GM03348 (cell line): ENCODE results near the gene WDFY3.
"Not testable (repeated sequence)": the region's sequence is repeated elsewhere in the genome, so short reads cannot be mapped to it uniquely, and the experiment has no call there.

ENCODE experiments used
- DNase-seq: peaks from one replicate; pipeline ENCODE4 v3.0.0; 2012; ENCODE audit warnings: low spot score

Gene WDFY3

GRCh38 chr4:84710548-84710947 lies 255.9 kb downstream of the WDFY3 start:
- DNase-seq = no peak

DNA sequence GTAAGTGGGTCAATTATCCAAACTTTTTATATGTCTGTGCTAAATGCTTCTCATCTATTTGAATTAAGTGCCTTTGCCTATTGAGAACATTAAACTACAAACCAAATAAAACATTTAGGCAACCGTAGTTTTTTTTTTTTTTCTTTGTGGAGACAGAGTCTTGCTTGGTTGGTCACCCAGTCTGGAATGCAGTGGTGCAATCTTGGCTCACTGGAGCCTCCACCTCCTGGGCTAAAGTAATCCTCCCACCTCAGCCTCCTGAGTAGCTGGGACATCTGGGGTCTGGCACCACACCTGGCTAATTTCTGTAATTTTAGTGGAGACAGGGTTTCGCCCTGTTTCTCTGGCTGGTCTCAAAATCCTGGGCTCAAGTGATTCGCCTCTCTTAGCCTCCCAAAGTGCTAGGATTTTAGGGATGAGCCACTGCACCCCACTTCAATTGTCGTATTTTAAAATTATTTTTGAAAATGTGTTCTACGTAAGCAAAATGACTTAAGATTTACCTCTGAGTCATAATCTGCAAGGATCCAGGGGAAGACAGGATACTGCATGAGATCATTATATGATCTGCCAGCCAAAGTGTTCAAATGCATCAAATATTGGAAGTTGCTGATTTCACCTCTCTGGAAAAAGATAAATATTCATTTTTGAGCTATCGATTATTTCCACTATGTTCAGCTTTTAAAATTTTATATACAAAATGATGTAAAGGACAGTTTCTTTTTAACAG lies 257.9 kb downstream of the WDFY3 start:
- no peak for DNase-seq

DNA sequence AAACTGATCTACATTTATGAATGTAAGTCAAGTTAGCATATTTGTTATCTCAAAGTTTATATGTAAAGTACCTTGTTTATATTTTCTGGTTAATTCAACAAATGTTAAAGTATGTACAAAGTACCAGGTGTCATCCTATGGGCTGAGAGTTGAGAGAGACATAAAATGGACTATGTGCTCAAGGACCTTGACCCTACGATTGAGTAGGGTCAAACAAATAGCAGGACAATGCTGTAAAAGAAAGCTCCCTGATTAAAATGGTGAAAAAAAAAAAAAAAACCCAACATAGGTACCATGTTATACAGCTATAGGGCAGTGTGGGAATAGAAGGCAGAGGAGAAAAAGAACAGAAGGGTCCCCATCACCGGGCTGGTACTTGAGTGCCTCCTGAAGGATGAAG lies 260.2 kb downstream of the WDFY3 start:
- no peak for DNase-seq

DNA sequence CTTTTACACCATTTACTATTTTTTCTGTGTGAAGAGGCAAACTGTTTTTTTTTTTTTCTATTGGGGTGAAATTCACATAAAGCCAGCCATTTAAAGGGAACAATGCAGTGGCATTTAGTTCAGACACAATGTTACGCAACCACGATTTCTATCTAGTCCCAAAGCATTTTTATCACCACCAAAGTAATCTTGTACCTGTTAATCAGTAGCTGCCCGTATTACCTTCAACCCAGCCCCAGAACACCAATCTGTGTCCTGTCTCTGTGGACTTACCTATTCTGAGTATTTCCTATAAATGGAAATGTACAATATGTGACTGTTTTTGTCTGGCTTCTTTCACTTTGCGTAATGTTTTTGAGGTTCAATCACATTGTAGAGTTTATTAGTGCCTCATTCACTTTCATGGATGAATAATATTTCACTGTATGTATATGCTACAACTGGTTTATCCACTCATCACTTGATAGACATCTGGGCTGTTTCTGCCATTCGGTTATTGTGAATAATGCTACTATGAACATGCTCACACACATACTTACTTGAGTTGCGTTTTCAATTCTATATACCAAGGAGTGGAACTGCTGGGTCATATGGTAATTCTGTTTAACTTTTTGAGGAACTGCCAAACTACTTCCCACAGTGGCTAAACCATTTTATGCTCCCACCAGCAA lies 267.4 kb downstream of the WDFY3 start:
- no peak for DNase-seq

GRCh38 chr4:84697615-84698201 lies 268.8 kb downstream of the WDFY3 start:
- DNase-seq = peak; percentile 21

DNA sequence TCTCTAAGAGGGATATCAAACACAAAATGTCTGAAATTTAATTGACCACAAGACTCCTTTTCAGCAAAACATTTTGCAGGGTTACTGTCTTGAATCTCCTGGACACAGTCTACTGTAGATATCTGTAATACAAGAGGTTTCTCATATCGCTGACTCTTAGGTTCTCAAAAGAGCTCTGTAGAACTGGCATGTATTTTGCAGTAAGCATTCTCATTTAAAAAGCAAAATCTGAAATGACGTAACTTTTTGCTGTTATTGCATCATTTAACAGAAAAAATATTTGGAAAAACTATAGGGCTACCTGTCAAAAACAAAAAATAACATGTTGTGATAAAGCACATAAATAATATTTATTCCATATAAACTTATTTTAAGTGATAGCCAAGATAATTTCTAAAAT lies 269.3 kb downstream of the WDFY3 start:
- DNase-seq = no peak

DNA sequence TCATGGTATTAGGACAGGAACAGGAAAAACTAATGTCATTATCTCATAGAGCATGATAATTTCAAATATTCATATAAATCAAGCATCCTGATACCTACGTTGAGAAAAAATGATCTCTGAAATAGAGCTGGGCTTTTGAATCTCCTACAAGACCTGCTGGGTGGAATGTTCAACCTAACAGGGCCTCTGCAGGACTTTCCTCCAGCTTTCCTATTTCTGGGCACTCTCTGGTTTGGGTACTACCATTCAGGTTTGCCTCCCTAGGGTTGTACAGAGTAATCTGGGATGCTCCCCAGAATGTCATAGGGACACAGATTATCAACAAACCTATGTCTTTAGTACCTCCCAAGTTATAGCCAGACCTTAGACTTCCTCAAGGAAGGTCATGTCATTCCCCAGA lies 274.7 kb downstream of the WDFY3 start:
- DNase-seq = no peak

GRCh38 chr4:84691170-84691691 lies 275.3 kb downstream of the WDFY3 start:
- peak; percentile 84 for DNase-seq

DNA sequence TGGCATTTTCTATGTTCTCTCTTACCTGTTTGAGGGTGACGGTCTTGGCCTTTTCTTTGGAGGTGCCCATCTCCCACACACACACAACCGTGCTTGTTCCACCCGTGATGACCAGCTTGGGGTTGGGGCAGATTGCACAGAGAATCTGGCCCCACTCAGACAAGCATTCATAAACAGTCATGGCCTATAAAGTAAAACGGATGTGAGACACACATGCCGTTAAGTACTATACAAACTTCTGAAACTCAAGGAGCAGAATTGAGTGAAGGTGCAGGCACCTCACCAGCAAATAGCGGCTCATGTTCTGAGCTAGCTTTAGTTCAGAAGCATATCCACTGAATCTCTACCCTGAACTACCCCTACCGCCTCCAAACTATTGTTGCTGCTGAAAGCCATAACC lies 276.0 kb downstream of the WDFY3 start:
- no peak for DNase-seq

DNA sequence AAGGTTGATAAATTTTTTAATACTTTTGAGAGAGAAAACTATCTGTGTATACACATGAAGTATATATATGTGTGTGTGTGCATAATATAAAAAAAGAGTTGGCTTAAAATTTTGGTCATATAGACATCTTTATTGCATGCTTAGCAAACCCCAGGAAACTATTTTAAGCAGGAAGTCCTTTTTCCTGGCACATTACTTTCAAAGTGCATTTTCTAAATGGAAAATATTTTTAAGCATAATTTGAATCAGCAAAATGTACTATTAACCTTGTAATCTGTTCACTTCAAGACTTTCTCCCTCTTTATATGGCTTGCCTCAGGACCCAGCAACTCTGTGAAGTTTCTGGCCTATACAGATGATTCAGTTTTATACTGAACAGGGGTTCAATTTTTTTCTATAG lies 277.3 kb downstream of the WDFY3 start:
- no peak for DNase-seq

- DNase-seq = no peak
Measured at GRCh38 chr4:84688605-84689004, 277.9 kb downstream of the WDFY3 start.

DNA sequence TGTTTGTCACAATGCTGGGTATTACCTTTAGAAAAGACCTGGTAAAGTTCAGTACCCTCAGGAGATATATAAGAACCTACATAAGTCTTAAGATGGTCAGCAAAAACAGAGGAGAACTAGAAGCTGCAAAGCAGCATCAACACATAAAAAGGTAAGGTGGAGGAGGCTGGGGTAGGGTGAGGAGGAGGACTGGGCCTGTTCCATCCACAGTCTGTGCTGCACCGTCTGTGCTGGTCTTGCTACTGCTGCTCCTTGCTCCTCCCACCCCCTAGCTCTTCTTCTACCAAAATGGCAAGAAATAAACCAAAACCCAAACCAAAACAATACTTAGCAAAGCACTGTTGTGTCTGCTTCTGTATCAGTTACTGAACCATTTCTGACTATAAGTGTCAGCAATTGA lies 281.4 kb downstream of the WDFY3 start:
- no peak for DNase-seq

DNA sequence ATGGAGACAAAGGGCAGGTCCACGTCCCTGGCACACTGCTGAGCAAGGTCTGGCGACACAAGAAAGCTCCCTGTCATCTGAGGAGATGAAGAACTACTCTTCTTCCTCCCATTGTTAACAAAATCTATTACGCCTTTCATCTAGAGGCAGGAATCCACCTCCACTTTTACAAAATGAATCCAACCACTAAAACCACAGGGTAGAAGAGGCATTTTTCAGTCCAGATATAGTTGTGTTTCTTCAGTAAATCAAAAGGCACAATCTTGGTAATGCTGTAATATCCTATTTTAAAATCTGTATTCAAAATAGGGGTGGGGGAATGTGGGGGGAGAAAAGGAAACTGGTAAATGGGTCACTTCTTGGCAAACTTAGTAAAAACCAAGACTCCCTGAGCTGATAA lies 282.1 kb downstream of the WDFY3 start:
- no peak for DNase-seq

- DNase-seq = no peak
Measured at GRCh38 chr4:84683064-84683850, 283.2 kb downstream of the WDFY3 start.

DNA sequence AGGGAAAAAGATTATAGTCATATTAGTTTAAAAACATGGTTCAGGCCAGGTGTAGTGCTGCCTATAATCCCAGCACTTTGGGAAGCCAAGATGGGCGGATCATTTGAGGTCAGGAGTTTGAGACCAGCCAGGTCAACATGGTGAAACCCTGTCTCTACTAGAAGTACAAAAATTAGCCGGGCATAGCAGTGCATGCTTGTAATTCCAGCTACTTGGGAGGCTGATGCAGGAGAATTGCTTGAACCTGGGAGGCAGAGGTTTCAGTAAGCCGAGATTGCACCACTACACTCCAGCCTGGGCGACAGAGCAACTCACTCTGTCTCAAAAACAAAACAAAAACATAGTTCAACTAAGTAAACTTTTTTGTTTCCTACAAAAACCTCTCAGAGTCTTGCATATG lies 283.8 kb downstream of the WDFY3 start:
- not testable (repeated sequence) for DNase-seq

DNA sequence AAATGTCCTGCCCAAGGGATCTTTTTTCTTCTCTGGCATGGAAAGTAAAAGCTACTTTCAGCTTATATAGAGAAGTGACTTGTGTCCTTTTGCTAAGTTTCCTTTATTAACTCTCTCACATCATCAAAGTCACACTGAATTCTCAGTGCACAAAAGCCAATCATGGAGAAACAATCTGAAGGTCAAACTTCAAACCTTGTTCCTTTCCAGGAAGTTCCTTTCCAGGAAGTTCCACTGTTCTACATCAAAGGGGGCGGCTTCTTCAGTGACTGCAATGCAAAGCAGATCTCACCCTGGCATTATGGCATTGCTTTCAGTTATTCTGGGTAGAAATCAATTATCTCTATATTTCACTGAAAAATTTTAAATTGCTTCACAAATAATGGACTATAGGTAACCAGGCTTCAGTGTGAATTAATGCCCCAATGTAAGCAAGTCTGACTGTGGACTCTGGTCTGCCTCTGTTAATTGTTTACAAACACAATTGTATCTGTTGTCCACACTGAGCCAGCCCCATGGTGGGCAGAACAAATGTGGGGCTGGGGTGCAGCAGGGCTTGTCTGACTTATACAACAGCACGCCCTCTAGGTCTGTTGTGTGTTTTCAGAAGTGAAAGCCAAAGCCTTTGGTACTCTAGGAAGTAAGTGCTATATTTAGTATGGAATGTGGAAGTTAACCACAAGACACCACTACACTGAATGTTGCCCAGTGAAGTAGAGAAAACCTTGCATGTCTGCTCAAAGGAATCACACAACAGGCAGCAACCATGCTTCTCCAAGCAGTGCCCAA lies 284.8 kb downstream of the WDFY3 start:
- DNase-seq = peak; percentile 82

DNA sequence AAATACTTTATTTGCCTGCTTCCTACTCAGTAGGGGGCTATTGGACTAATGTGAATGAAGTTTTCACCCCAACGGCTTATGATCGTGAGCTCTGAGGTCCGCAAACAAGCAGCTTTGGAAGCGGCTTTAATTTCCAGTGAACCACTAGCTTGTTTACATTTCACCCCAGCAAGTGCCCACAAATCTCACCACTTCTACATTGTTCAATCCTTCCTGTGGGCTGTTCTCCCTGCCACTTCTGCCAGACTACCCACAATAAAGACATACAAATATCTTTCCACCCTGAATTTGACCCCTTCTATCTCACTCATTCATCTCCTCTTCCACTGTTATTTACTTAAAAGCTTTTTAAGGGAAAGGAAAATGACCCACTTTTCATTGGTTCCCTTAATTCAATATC lies 285.5 kb downstream of the WDFY3 start:
- no peak for DNase-seq

GRCh38 chr4:84678976-84679744 lies 287.3 kb downstream of the WDFY3 start:
- DNase-seq = no peak

- no peak for DNase-seq
Measured at GRCh38 chr4:84677995-84678394, 288.5 kb downstream of the WDFY3 start.

DNA sequence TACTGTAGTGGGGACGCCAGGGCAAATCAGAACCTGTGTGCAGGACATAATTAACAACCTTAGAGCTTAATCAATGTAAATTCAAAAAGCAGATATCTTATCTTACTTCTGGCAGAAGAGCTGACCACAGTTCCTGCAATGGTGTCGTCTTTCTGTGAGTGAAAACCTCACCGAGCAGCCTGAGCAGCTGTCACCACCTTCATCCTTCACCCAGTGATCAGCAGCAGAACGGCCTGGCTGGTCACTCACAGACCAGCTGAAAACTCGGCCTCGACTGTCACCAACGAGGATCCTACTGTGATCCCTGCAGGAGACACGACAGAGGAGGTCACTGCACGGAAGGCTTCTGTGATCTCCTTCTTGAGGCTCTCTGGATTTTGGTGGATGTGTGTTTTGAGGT lies 289.4 kb downstream of the WDFY3 start:
- DNase-seq = no peak
